Ovary (tissue), 3 donors: ENCODE measurements around the gene RALGPS1.

Experiments
- EP300 ChIP-seq: sonication (generic); formaldehyde crosslinking; IDR thresholded peaks from one replicate; pipeline ENCODE4 v1.6.1; 2017; ENCODE audit warnings: antibody characterized with exemption
- POLR2A ChIP-seq: fragments of 450-650 bp; IDR thresholded peaks from one replicate; pipeline ENCODE4 v1.6.1; 2017; ENCODE audit warnings: antibody characterized with exemption, mild to moderate bottlenecking, moderate library complexity
- TF ChIP-seq, protein P1 (sequence below), 3 donors: fragments of 450-650 bp in 2 of 3; fragments of 200-600 bp in 1 of 3; IDR thresholded peaks; one replicate each; pipeline versions ENCODE4 v1.5.1 to v1.8.0; 2016 to 2022; ENCODE audit warnings: antibody characterized with exemption in 3 of 3, mild to moderate bottlenecking in 1 of 3
- donor health status: DM: no; HTN: no; CAD: no.

DNA sequence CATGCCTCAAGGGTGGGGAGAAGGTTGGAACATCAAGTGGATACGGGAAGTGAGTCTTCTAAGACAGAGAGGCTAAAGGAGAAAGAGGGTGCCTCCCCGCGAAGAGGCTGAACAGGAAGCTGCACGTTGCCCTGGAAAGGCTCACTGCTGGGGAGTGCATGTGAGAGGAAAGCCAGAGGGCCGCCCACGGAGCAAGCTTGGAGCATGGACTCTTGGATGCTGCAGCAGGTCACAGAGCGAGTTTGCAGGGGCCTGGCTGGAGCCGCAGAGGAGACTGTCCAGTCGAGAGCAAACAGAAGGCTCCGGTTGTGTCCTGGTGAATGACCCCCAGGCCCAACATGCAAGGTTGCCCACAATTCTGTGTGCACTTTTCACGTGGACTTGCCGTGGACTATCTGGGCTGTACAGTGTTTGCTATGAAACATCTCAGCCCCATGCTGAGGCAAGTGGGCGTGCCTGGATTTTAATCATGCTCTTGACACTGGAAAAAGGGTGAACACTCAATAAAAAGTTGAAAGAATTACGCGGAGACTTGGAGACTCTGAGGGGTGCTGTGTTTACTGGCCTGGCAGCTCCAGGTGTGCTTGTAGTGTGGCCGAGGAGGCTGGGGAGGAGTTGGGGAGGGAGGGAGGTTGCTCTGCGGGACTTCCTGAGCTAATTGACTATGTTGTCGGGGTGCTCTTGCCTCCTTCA is 295.5 kb downstream of the RALGPS1 start:
- no peak for TF ChIP-seq POLR2A
- TF ChIP-seq, protein P1, sequence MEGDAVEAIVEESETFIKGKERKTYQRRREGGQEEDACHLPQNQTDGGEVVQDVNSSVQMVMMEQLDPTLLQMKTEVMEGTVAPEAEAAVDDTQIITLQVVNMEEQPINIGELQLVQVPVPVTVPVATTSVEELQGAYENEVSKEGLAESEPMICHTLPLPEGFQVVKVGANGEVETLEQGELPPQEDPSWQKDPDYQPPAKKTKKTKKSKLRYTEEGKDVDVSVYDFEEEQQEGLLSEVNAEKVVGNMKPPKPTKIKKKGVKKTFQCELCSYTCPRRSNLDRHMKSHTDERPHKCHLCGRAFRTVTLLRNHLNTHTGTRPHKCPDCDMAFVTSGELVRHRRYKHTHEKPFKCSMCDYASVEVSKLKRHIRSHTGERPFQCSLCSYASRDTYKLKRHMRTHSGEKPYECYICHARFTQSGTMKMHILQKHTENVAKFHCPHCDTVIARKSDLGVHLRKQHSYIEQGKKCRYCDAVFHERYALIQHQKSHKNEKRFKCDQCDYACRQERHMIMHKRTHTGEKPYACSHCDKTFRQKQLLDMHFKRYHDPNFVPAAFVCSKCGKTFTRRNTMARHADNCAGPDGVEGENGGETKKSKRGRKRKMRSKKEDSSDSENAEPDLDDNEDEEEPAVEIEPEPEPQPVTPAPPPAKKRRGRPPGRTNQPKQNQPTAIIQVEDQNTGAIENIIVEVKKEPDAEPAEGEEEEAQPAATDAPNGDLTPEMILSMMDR (IDR thresholded peaks at IDR 0.05): no peak
- TF ChIP-seq EP300: no peak
